ENCODE measurements around the gene GTF3A. TPM values are rescaled to one million over a fixed set of nuclear protein-coding genes. Genes with fewer than 3 reads are reported as not detected.

Gene GTF3A
- total RNA-seq, 4 donors from 2014 or later = 129 to 197 (median 140) TPM

- DNase-seq (ENCODE audit: extremely low spot score) = no peak
- TF ChIP-seq CTCF (IDR thresholded peaks at IDR 0.05) (no peak), POLR2A (IDR thresholded peaks at IDR 0.05; ENCODE audit: low read depth) (no peak), POLR2AphosphoS5 (IDR thresholded peaks at IDR 0.05) (no peak), EP300 (IDR thresholded peaks at IDR 0.05) (no peak)
- Histone ChIP-seq H3K4me1 (peaks cover 0 to 4% (median 2%) of the 10 kb centered on the region in 4 donors), H3K36me3 (peaks cover 48 to 88% (median 73%) of the 10 kb centered on the region in 4 donors), H3K27ac (replicated peaks in 1 of 4) (no peak overlapping the region), H3K9me3 (no peaks in the 10 kb centered on the region), H3K27me3 (no peaks in the 10 kb centered on the region), H3K4me3 (no peak overlapping the region)
- intact Hi-C loops (cut with DNase I) = no loop called here
- 92% methylated on average over 2 of the region's 2 CpGs for WGBS
These were observed 12.7 kb downstream of the GTF3A start for GRCh38 chr13:27437126-27437525.

GRCh38 chr13:27440408-27440807, 16.0 kb downstream of the GTF3A start:
- WGBS = 95% methylated on average over 1 of the region's 1 CpG
- no peak overlapping the region for H3K27ac ChIP-seq (replicated peaks in 1 of 4)
- DNase-seq (ENCODE audit: extremely low spot score) = no peak
- intact Hi-C loops (cut with DNase I) = no loop called here
- H3K27me3 ChIP-seq = no peaks in the 10 kb centered on the region
- no peaks in the 10 kb centered on the region for H3K9me3 ChIP-seq
- no peak overlapping the region for H3K4me3 ChIP-seq
- TF ChIP-seq EP300 (IDR thresholded peaks at IDR 0.05) (no peak), POLR2A (IDR thresholded peaks at IDR 0.05; ENCODE audit: low read depth) (no peak), CTCF (IDR thresholded peaks at IDR 0.05) (no peak), POLR2AphosphoS5 (IDR thresholded peaks at IDR 0.05) (no peak)
- peaks cover 20 to 66% (median 46%) of the 10 kb centered on the region in 4 donors for H3K36me3 ChIP-seq
- peaks cover 0 to 5% (median 4%) of the 10 kb centered on the region in 4 donors for H3K4me1 ChIP-seq

GRCh38 chr13:27442071-27442647, 17.7 kb downstream of the GTF3A start:
- Histone ChIP-seq H3K4me3 (no peak overlapping the region), H3K9me3 (no peaks in the 10 kb centered on the region), H3K4me1 (peaks cover 5 to 20% (median 11%) of the 10 kb centered on the region in 4 donors), H3K27me3 (no peaks in the 10 kb centered on the region), H3K36me3 (peaks cover 12 to 48% (median 33%) of the 10 kb centered on the region in 4 donors), H3K27ac (replicated peaks in 1 of 4) (no peak overlapping the region)
- DNase-seq (ENCODE audit: extremely low spot score) = no peak
- intact Hi-C loops (cut with DNase I) = no loop called here
- 89% methylated on average over 15 of the region's 15 CpGs for WGBS
- TF ChIP-seq EP300 (IDR thresholded peaks at IDR 0.05) (no peak), POLR2AphosphoS5 (IDR thresholded peaks at IDR 0.05) (no peak), POLR2A (IDR thresholded peaks at IDR 0.05; ENCODE audit: low read depth) (no peak), CTCF (IDR thresholded peaks at IDR 0.05) (no peak)

- WGBS = 91% methylated on average over 7 of the region's 7 CpGs
- Histone ChIP-seq H3K4me3 (no peak overlapping the region), H3K9me3 (no peaks in the 10 kb centered on the region), H3K27ac (replicated peaks in 1 of 4) (no peak overlapping the region), H3K4me1 (peaks cover 5 to 22% (median 15%) of the 10 kb centered on the region in 4 donors), H3K27me3 (no peaks in the 10 kb centered on the region), H3K36me3 (peaks cover 12 to 45% (median 31%) of the 10 kb centered on the region in 4 donors)
- TF ChIP-seq POLR2A (IDR thresholded peaks at IDR 0.05; ENCODE audit: low read depth) (no peak), CTCF (IDR thresholded peaks at IDR 0.05) (no peak), POLR2AphosphoS5 (IDR thresholded peaks at IDR 0.05) (no peak), EP300 (IDR thresholded peaks at IDR 0.05) (no peak)
- DNase-seq (ENCODE audit: extremely low spot score) = no peak
- intact Hi-C loops (cut with DNase I) = no loop called here
These were observed 18.4 kb downstream of the GTF3A start for GRCh38 chr13:27442797-27443196.
